Breast epithelium (tissue), 4 donors: Measurements from ENCODE around the gene FGF2. TPM values are rescaled to one million over a fixed set of nuclear protein-coding genes. Genes with fewer than 3 reads are reported as not detected.

Experiments
- DNase-seq, 2 donors: peaks; one replicate each; pipeline ENCODE4 v3.0.0-alpha.2; 2019; ENCODE audit warnings: low spot score in 2 of 2
- H3K27ac ChIP-seq, 2 donors: fragments of 200-600 bp; sonication (generic) in 1 of 2; one replicate each; pipeline ENCODE4 v1.5.1; 2016 to 2019; ENCODE audit warnings: mild to moderate bottlenecking in 1 of 2
- H3K27me3 ChIP-seq, 2 donors: fragments of 200-600 bp; sonication (generic) in 1 of 2; one replicate each; pipeline versions ENCODE4 v1.5.1 to v1.6.0; 2017 to 2019; ENCODE audit warnings: control low read depth in 1 of 2, mild to moderate bottlenecking in 1 of 2
- H3K36me3 ChIP-seq: fragments of 200-600 bp; one replicate; pipeline ENCODE4 v1.5.1; 2019
- H3K4me1 ChIP-seq, 2 donors: fragments of 200-600 bp; sonication (generic); one replicate each; pipeline ENCODE4 v1.5.1; 2016 to 2019; ENCODE audit warnings: control low read depth in 1 of 2
- H3K4me3 ChIP-seq, 3 donors: fragments of 200-600 bp; sonication (generic); 1 replicate in 2 of 3; 2 replicates in 1 of 3; pipeline ENCODE4 v1.5.1; 2016 to 2019; ENCODE audit warnings: mild to moderate bottlenecking in 3 of 3, moderate library complexity in 2 of 3
- H3K9me3 ChIP-seq, 2 donors: fragments of 200-600 bp; sonication (generic) in 1 of 2; one replicate each; pipeline ENCODE4 v1.5.1; 2016 to 2019; ENCODE audit warnings: control low read depth in 1 of 2
- POLR2A ChIP-seq: fragments of 450-650 bp; IDR thresholded peaks from one replicate; pipeline ENCODE4 v1.6.1; 2016; ENCODE audit warnings: antibody characterized with exemption, mild to moderate bottlenecking, moderate library complexity
- POLR2AphosphoS5 ChIP-seq, 3 donors: sonication (generic); formaldehyde crosslinking; IDR thresholded peaks; one replicate each; pipeline ENCODE4 v1.6.1; 2017; ENCODE audit warnings: antibody characterized with exemption in 3 of 3
- intact Hi-C: fragments of 100-400 bp; cut with DNase I; formaldehyde crosslinking; loops from one replicate; pipeline ENCODE4 v1.15.1; 2023; ENCODE audit warnings: low total_unique reads
- total RNA-seq, 3 donors: library from RNA; depleted of rRNA; stranded (reverse); fragments of >200 nt; gene quantifications; one replicate each; pipeline ENCODE4 v1.1.0, GENCODE V29; 2016
- TF ChIP-seq, protein P1 (sequence below), 3 donors: fragments of 450-650 bp; IDR thresholded peaks; one replicate each; pipeline ENCODE4 v1.5.1; 2016 to 2017; ENCODE audit warnings: antibody characterized with exemption in 3 of 3, mild to moderate bottlenecking in 3 of 3, moderate library complexity in 3 of 3

The FGF2 gene
- total RNA-seq, 3 donors from 2014 or later: 21.6 to 53.6 (median 33.0) TPM

DNA sequence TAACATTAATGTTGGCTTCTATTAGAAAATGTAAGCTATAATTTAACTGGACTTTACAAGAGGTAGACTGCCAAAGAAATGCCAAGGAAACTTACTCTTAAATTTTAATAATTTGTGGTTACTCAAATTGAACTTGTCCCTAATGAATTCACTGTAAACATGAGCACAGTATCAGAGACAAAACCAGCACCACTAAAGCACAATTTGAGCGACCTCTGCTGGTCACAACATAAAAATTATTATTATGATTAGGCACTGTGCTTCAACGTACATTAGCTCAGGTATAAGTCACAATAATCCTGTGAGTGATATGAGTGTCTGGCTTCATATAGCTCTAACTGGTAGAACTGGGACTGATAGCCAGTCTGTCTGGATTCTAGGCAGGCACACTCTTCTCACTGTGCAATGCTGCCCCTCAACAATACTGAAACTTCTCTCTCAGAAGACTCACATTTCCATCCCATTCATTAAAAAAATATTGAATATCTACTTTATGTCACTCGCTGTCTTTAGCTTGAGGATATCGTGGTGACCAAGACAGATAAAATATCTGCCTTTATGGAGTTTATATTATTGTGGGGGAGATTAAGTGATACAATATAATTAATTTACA is 87.8 kb downstream of the FGF2 start:
- no peak overlapping the region for H3K27ac ChIP-seq
- no peak overlapping the region for H3K4me3 ChIP-seq
- TF ChIP-seq POLR2AphosphoS5 (IDR thresholded peaks at IDR 0.05) (no peak), POLR2A (no peak)
- TF ChIP-seq, protein P1, sequence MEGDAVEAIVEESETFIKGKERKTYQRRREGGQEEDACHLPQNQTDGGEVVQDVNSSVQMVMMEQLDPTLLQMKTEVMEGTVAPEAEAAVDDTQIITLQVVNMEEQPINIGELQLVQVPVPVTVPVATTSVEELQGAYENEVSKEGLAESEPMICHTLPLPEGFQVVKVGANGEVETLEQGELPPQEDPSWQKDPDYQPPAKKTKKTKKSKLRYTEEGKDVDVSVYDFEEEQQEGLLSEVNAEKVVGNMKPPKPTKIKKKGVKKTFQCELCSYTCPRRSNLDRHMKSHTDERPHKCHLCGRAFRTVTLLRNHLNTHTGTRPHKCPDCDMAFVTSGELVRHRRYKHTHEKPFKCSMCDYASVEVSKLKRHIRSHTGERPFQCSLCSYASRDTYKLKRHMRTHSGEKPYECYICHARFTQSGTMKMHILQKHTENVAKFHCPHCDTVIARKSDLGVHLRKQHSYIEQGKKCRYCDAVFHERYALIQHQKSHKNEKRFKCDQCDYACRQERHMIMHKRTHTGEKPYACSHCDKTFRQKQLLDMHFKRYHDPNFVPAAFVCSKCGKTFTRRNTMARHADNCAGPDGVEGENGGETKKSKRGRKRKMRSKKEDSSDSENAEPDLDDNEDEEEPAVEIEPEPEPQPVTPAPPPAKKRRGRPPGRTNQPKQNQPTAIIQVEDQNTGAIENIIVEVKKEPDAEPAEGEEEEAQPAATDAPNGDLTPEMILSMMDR (IDR thresholded peaks at IDR 0.05): peak in 2 of 3 donors; percentile 36 to 48
- no peaks in the 10 kb centered on the region for H3K27me3 ChIP-seq
- no peak for DNase-seq
- H3K9me3 ChIP-seq: no peaks in the 10 kb centered on the region
- H3K4me1 ChIP-seq: no peaks in the 10 kb centered on the region
- H3K36me3 ChIP-seq: no peaks in the 10 kb centered on the region
- intact Hi-C loops: no loop called here

DNA sequence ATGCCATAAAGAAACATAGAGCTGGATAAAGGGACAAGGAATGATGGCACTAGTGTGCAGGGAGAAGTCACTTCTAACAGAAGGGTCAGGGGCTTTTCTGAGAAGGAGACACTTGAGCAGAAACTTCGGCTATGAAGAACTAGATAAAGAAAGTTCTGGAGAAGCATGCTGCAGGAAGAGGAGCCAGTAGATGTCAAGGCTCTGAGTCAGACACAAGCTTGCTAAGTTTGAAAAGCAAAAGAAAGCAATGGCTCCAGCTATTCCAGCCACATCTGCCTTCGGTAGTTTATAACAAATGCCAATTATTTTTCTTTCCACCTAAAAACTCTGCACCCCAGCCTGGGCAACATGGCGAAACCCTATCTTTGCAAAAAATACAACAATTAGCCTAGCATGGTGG is 88.3 kb downstream of the FGF2 start:
- intact Hi-C loops: no loop called here
- no peaks in the 10 kb centered on the region for H3K36me3 ChIP-seq
- no peak for TF ChIP-seq POLR2AphosphoS5 (IDR thresholded peaks at IDR 0.05)
- no peak for TF ChIP-seq POLR2A

DNA sequence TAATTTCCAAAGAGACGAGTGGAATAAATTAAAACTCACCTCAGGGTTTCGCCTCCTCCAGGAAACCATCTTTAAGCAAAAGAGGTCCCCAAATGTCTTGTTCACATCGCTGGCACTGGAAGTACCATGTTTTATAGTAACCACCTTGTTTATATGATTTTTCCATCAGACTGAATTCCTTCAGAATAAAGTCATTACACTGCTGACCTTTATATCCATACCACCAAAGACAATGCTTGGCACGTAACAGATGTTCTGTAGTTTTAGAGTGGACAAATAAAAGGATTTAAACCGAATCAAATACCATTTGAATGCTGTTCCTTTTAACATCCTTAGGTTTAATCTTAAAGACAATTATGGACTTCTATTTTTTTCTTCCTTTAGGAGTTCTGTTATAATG is 91.1 kb downstream of the FGF2 start:
- intact Hi-C loops: no loop called here
- Histone ChIP-seq H3K36me3 (no peaks in the 10 kb centered on the region), H3K4me3 (no peak overlapping the region), H3K9me3 (no peaks in the 10 kb centered on the region), H3K27me3 (no peaks in the 10 kb centered on the region), H3K27ac (no peak overlapping the region), H3K4me1 (no peaks in the 10 kb centered on the region)
- no peak for TF ChIP-seq POLR2A
- TF ChIP-seq, protein P1 (IDR thresholded peaks at IDR 0.05): no peak
- TF ChIP-seq POLR2AphosphoS5 (IDR thresholded peaks at IDR 0.05): no peak
- DNase-seq: no peak

More for the DNA sequence above, 88.3 kb downstream of the FGF2 start:
- Histone ChIP-seq H3K27me3 (no peaks in the 10 kb centered on the region), H3K4me1 (no peaks in the 10 kb centered on the region), H3K4me3 (no peak overlapping the region), H3K27ac (no peak overlapping the region), H3K9me3 (no peaks in the 10 kb centered on the region)
- no peak for DNase-seq

DNA sequence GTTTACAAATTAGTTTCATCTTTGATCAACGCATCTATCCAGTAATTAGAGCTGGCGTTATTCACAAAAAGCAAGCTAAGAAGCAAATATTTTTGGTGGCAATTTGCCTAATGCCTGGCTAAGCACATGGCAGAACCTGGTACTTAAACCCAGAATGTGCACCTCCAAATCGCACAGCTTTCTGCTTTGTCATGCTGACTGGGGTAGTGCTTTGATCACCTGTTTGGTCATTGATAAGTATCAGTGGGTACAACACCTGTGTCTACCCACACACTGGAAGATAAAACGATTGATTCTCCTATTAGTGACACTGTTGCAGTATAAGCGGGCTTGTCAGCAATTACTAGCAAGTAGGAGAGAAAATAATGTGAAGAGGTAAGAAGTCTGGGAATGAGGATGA is 93.8 kb downstream of the FGF2 start:
- DNase-seq: no peak
- no peak overlapping the region for H3K27ac ChIP-seq
- no peak overlapping the region for H3K4me3 ChIP-seq
- H3K4me1 ChIP-seq: no peaks in the 10 kb centered on the region
- no peaks in the 10 kb centered on the region for H3K36me3 ChIP-seq
- no peaks in the 10 kb centered on the region for H3K27me3 ChIP-seq
- no peaks in the 10 kb centered on the region for H3K9me3 ChIP-seq
- TF ChIP-seq, protein P1 (IDR thresholded peaks at IDR 0.05): no peak
- TF ChIP-seq POLR2AphosphoS5 (IDR thresholded peaks at IDR 0.05): no peak
- TF ChIP-seq POLR2A: no peak
- intact Hi-C loops: loop anchor here (5.0 kb wide), 1 partner anchor 158 kb away; no protein-coding TSS in a partner anchor

DNA sequence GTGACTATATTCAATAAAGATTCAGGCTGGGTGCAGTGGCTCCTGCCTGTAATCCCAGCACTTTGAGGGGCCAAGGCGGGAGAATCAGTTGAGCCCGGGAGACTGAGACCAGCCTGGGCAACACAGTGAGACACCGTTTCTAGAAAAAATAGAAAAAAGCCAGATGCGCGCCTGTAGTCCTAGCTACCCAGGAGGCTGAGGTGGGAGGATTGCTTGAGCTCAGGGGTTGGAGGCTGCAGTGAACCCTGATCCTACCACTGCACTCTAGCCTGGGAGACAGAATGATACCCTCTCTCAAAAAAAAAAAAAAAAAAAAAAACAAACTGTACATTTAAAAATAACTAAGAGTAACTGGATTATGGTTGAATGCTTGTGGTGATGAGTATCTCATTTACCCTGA is 94.7 kb downstream of the FGF2 start:
- no peaks in the 10 kb centered on the region for H3K4me1 ChIP-seq
- H3K36me3 ChIP-seq: no peaks in the 10 kb centered on the region
- no peaks in the 10 kb centered on the region for H3K9me3 ChIP-seq
- TF ChIP-seq, protein P1 (IDR thresholded peaks at IDR 0.05): no peak
- no peak for TF ChIP-seq POLR2A
- TF ChIP-seq POLR2AphosphoS5 (IDR thresholded peaks at IDR 0.05): no peak
- intact Hi-C loops: loop anchor here (5.0 kb wide), 1 partner anchor 159 kb away; no protein-coding TSS in a partner anchor
- no peak overlapping the region for H3K27ac ChIP-seq
- no peaks in the 10 kb centered on the region for H3K27me3 ChIP-seq
- H3K4me3 ChIP-seq: peak overlapping the region in 2 of 3 donors; percentile 76 to 84
- DNase-seq: no peak
